Uterus (tissue), 4 donors: ENCODE measurements around the gene EIF4ENIF1. TPM values are rescaled to one million over a fixed set of nuclear protein-coding genes. Genes with fewer than 3 reads are reported as not detected.

ENCODE experiments used
- DNase-seq, 2 donors: peaks; one replicate each; pipeline ENCODE4 v3.0.0-alpha.2; 2019 to 2020
- H3K27ac ChIP-seq, 2 donors: fragments of 200-600 bp; sonication (generic); 1 replicate in 1 of 2; 2 replicates in 1 of 2; pipeline ENCODE4 v1.5.1; 2016 to 2018
- H3K27me3 ChIP-seq, 2 donors: fragments of 200-600 bp; sonication (generic); one replicate each; pipeline ENCODE4 v1.5.1; 2018 to 2019; ENCODE audit warnings: control low read depth in 1 of 2
- H3K36me3 ChIP-seq, 2 donors: fragments of 200-600 bp; sonication (generic); one replicate each; pipeline ENCODE4 v1.5.1; 2019; ENCODE audit warnings: control low read depth in 1 of 2
- H3K4me1 ChIP-seq, 2 donors: fragments of 200-600 bp; sonication (generic); one replicate each; pipeline ENCODE4 v1.5.1; 2018 to 2019; ENCODE audit warnings: control low read depth in 1 of 2
- H3K4me3 ChIP-seq, 2 donors: fragments of 200-600 bp; sonication (generic); 1 replicate in 1 of 2; 2 replicates in 1 of 2; pipeline ENCODE4 v1.5.1; 2018 to 2019; ENCODE audit warnings: mild to moderate bottlenecking in 1 of 2
- H3K9me3 ChIP-seq, 2 donors: fragments of 200-600 bp; sonication (generic); one replicate each; pipeline ENCODE4 v1.5.1; 2019; ENCODE audit warnings: control low read depth in 1 of 2
- POLR2A ChIP-seq, 2 donors: fragments of 450-650 bp; IDR thresholded peaks; one replicate each; pipeline ENCODE4 v1.6.1; 2016; ENCODE audit warnings: antibody characterized with exemption in 2 of 2, mild to moderate bottlenecking in 1 of 2, moderate library complexity in 1 of 2
- intact Hi-C: fragments of 100-400 bp; cut with DNase I; formaldehyde crosslinking; loops from one replicate; pipeline ENCODE4 v1.15.1; 2023; ENCODE audit warnings: low total_unique reads
- small RNA-seq: library from RNA; depleted of rRNA; stranded (forward); fragments of <200 nt; gene quantifications from one replicate; pipeline ENCODE3, GENCODE V24; 2016
- total RNA-seq, 4 donors: library from RNA; depleted of rRNA in 3 of 4; stranded (reverse); fragments of >200 nt in 3 of 4; gene quantifications; one replicate each; pipeline versions ENCODE4 v1.1.0 to v1.2.4, GENCODE V29; 2014 to 2023
- TF ChIP-seq, protein P1 (sequence below), 4 experiments: fragments of 200-600 bp in 2 of 4; fragments of 450-650 bp in 2 of 4; sonication (generic) in 2 of 4; IDR thresholded peaks; one replicate each; pipeline ENCODE4 v1.5.1; 2016 to 2019; ENCODE audit warnings: antibody characterized with exemption in 4 of 4, mild to moderate bottlenecking in 2 of 4, moderate library complexity in 1 of 4
- donor health status: DM: yes; HTN: yes; CAD: no.

EIF4ENIF1 gene
- total RNA-seq, 4 donors from 2014 or later: 19.0 to 95.8 (median 47.3) TPM

DNA sequence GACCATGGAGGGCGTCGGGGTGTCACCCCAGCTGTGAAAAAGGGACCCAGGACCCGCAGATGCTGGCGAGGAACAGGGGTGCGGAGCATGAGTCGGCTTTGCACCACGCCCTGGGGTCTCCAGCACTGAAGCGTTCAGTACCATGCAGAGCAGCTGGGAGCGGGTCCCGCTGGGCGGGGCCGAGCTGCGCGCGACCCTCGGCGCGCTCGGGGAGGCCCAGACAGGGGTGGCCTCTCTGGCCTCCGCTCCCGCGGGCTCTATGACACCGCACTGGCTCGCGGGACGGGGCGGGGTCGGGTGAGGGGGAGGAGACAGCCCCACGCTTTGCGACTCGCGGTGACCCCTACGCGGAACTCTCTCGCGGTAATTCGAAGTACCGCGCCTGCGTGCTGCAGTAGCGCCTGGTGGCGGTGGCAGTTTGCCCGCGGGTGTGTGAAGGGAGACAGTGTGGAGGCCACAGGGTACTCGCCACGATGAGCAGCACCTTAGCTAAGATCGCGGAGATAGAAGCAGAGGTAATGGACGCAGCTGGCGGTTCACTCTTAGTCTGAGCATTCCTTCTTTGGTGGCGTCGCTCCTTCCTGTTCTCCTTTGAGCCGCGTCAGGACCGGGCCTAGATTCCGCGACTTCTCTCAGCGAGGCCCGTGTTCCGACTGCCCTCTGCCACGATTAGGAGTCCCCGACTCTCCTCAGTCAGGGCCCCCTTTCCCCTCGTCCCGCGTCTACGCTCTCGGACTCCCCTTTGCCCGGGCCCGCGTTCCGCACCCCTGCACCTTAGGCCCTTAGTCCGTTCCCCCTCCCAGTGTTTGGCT, 90.2 kb downstream of the EIF4ENIF1 start, which contains the start of gene DRG1:
Gene DRG1 (plus strand): TSS at position 394 of the 812 bp plus-strand sequence. CDS start 80 bp downstream, at position 474.
- H3K27ac ChIP-seq: peak within 1 kb of the TSS; percentile 89 to 92
- peak; percentile 96 to 98 for DNase-seq
- intact Hi-C loops: no loop called here
- H3K27me3 ChIP-seq: no peaks in the 10 kb centered on the region
- no peaks in the 10 kb centered on the region for H3K4me1 ChIP-seq
- peak within 1 kb of the TSS; percentile 55 to 87 for H3K4me3 ChIP-seq
- peak; percentile 84 to 92 for TF ChIP-seq POLR2A (IDR thresholded peaks at IDR 0.05)
- TF ChIP-seq, protein P1, sequence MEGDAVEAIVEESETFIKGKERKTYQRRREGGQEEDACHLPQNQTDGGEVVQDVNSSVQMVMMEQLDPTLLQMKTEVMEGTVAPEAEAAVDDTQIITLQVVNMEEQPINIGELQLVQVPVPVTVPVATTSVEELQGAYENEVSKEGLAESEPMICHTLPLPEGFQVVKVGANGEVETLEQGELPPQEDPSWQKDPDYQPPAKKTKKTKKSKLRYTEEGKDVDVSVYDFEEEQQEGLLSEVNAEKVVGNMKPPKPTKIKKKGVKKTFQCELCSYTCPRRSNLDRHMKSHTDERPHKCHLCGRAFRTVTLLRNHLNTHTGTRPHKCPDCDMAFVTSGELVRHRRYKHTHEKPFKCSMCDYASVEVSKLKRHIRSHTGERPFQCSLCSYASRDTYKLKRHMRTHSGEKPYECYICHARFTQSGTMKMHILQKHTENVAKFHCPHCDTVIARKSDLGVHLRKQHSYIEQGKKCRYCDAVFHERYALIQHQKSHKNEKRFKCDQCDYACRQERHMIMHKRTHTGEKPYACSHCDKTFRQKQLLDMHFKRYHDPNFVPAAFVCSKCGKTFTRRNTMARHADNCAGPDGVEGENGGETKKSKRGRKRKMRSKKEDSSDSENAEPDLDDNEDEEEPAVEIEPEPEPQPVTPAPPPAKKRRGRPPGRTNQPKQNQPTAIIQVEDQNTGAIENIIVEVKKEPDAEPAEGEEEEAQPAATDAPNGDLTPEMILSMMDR (IDR thresholded peaks at IDR 0.05): peak in 1 of 4 experiments; percentile 37
- H3K9me3 ChIP-seq: no peaks in the 10 kb centered on the region
- H3K36me3 ChIP-seq: no peaks in the 10 kb centered on the region

DNA sequence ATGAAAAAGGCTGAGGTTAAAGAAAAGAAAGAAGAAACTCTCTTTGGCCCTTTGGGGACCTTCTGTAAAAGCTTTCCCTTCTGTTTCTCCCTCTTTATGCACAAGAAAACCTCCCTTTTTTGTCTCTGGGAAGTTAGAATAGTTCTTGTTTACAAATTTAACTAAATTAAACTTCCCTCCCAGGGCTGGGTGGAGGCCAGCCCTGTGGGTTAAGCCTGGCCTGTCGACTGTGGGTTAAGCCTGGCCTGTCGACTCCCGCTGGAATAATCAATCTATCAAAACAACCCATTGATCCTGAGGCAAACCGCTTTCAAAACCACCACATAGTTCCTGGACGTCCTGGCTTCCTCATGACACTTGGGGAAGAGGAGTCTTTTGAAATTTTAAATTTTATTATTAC, 91.4 kb downstream of the EIF4ENIF1 start:
- TF ChIP-seq, protein P1 (IDR thresholded peaks at IDR 0.05): no peak
- no peak for TF ChIP-seq POLR2A (IDR thresholded peaks at IDR 0.05)
- no peak for DNase-seq
- no peaks in the 10 kb centered on the region for H3K4me1 ChIP-seq

DNA sequence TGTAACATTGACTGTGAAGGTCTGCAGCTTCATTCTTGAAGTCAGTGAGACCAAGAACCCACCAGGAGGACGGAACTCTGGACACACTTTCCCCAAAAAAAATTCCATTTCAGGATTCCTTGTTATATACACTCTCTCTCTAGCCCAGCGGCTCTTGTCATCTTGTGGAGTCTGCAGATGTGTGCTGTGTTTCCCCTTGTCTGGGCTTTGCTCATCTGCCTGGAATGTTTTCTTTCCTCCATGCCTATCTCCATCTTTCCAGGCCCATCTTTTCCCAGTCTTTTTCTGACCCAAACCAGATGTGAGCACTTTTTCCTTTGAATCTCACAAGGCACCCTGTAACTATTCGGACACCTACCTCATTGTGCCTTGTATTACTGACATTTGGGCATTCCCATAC, 95.3 kb downstream of the EIF4ENIF1 start:
- no peaks in the 10 kb centered on the region for H3K36me3 ChIP-seq
- no peaks in the 10 kb centered on the region for H3K9me3 ChIP-seq
- intact Hi-C loops: no loop called here
- H3K4me1 ChIP-seq: no peaks in the 10 kb centered on the region
- TF ChIP-seq, protein P1 (IDR thresholded peaks at IDR 0.05): no peak
- no peak for TF ChIP-seq POLR2A (IDR thresholded peaks at IDR 0.05)
- H3K27ac ChIP-seq: no peak overlapping the region
- no peak overlapping the region for H3K4me3 ChIP-seq
- no peaks in the 10 kb centered on the region for H3K27me3 ChIP-seq
- no peak for DNase-seq

More for the DNA sequence above, 91.4 kb downstream of the EIF4ENIF1 start:
- no peaks in the 10 kb centered on the region for H3K27me3 ChIP-seq
- H3K36me3 ChIP-seq: no peaks in the 10 kb centered on the region
- intact Hi-C loops: no loop called here
- H3K4me3 ChIP-seq: no peak overlapping the region
- no peaks in the 10 kb centered on the region for H3K9me3 ChIP-seq
- no peak overlapping the region for H3K27ac ChIP-seq

DNA sequence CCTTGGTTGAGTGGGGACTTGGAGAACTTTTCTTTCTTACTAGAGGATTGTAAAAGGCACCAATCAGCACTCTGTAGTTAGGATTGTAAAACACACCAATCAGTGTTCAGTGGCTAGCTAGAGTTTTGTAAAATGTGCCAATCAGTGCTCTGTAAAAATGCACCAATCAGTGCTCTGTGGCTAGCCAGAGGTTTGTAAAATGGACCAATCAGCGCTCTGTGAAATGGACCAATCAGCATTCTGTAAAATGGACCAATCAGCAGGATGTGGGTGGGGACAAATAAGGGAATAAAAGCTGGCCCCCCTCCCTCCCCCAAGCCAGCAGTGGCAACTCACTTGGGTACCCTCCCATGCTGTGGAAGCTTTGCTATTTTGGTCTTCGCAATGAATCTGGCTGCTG, 95.7 kb downstream of the EIF4ENIF1 start:
- no peak for DNase-seq
- Histone ChIP-seq H3K27ac (no peak overlapping the region), H3K36me3 (no peaks in the 10 kb centered on the region), H3K27me3 (no peaks in the 10 kb centered on the region), H3K4me3 (no peak overlapping the region), H3K9me3 (no peaks in the 10 kb centered on the region), H3K4me1 (no peaks in the 10 kb centered on the region)
- intact Hi-C loops: no loop called here
- TF ChIP-seq POLR2A (IDR thresholded peaks at IDR 0.05): no peak
- TF ChIP-seq, protein P1 (IDR thresholded peaks at IDR 0.05): no peak

Small RNAs within 50 kb of the gene (small RNA-seq; reads per million reads assigned to genes)
- gene AL096701.2 (not detected), gene RNU6-28P (not detected)

Other genes with a start within 250 kb of the EIF4ENIF1 start
- gene PIK3IP1, start 197.4 kb downstream of the EIF4ENIF1 start, total RNA-seq: 10 to 100 TPM; 12.7 to 35.1 (median 24.7) TPM
- gene PATZ1, start 143.5 kb downstream of the EIF4ENIF1 start, total RNA-seq: 10 to 100 TPM in 3 of 4 donors, 1 to 10 TPM in 1; 9.2 to 38.8 (median 25.1) TPM
- gene DRG1, start 90.2 kb downstream of the EIF4ENIF1 start, total RNA-seq: 10 to 100 TPM in 3 of 4 donors, 1 to 10 TPM in 1; 9.2 to 98.2 (median 40.9) TPM
- 10 to 100 TPM; 10.2 to 44.1 (median 33.3) TPM for gene SFI1, start 6.7 kb upstream of the EIF4ENIF1 start, total RNA-seq
- gene PISD, start 172.4 kb upstream of the EIF4ENIF1 start, total RNA-seq: 100 to 1,000 TPM in 1 of 4 donors, 10 to 100 TPM in 3; 21.8 to 205 (median 42.2) TPM